CD4-positive, CD25-positive, alpha-beta regulatory T cell (primary cell): Measurements from ENCODE around the gene GJB2. TPM values are rescaled to one million over a fixed set of nuclear protein-coding genes. Genes with fewer than 3 reads are reported as not detected.
"Not testable (repeated sequence)": the region's sequence is repeated elsewhere in the genome, so short reads cannot be mapped to it uniquely, and the experiment has no call there.

Source experiments
- ATAC-seq, 2 donors: fragments of 150-1000 bp; cut with Tn5 transposase; one replicate each; pipeline ENCODE4 v1.10.0; 2021; ENCODE audit warnings: low read depth in 2 of 2, moderate number of reproducible peaks in 2 of 2, moderate library complexity in 1 of 2
- DNase-seq, 3 donors: peaks; one replicate each; pipeline versions ENCODE4 v3.0.0 to v3.0.0-alpha.2; 2012 to 2022; ENCODE audit warnings: mixed read lengths in 1 of 3
- H3K27ac ChIP-seq: one replicate; pipeline ENCODE4 v1.7.0; 2013; ENCODE audit warnings: mild to moderate bottlenecking, low read length; ENCODE audit not compliant: insufficient read depth, poor library complexity, severe bottlenecking
- H3K27me3 ChIP-seq: one replicate; pipeline ENCODE4 v1.7.0; 2013; ENCODE audit warnings: low read length; ENCODE audit not compliant: control insufficient read depth, insufficient read depth
- H3K36me3 ChIP-seq: one replicate; pipeline ENCODE4 v1.7.0; 2013; ENCODE audit warnings: mild to moderate bottlenecking, low read length, moderate library complexity; ENCODE audit not compliant: control insufficient read depth, insufficient read depth
- H3K4me1 ChIP-seq: 2 replicates; pipeline ENCODE4 v1.7.0; 2013; ENCODE audit warnings: mild to moderate bottlenecking, low read length; ENCODE audit not compliant: insufficient read depth, control insufficient read depth, poor library complexity, severe bottlenecking
- H3K4me3 ChIP-seq: one replicate; pipeline ENCODE4 v1.7.0; 2013; ENCODE audit warnings: low read depth, mild to moderate bottlenecking, low read length, moderate library complexity
- H3K9me3 ChIP-seq, 2 experiments: 1 replicate in 1 of 2; 2 replicates in 1 of 2; pipeline ENCODE4 v1.7.0; 2013; ENCODE audit warnings: low read length in 2 of 2, mild to moderate bottlenecking in 1 of 2, moderate library complexity in 1 of 2; ENCODE audit not compliant: control insufficient read depth in 2 of 2
- H3K27ac Mint-ChIP-seq, 3 donors: one replicate each; pipeline ENCODE4 v1.8.0; 2020 to 2022; ENCODE audit warnings: mild to moderate bottlenecking in 3 of 3, mixed read lengths in 3 of 3, moderate library complexity in 2 of 3
- H3K27me3 Mint-ChIP-seq: one replicate; pipeline ENCODE4 v1.8.0; 2022; ENCODE audit warnings: mild to moderate bottlenecking, mixed read lengths
- H3K36me3 Mint-ChIP-seq: one replicate; pipeline ENCODE4 v1.8.0; 2020; ENCODE audit warnings: mixed read lengths
- H3K4me1 Mint-ChIP-seq, 4 donors: one replicate each; pipeline ENCODE4 v1.8.0; 2020 to 2022; ENCODE audit warnings: mixed read lengths in 4 of 4, mild to moderate bottlenecking in 1 of 4
- H3K4me3 Mint-ChIP-seq, 4 donors: one replicate each; pipeline ENCODE4 v1.8.0; 2020 to 2022; ENCODE audit warnings: mild to moderate bottlenecking in 4 of 4, mixed read lengths in 4 of 4, moderate library complexity in 3 of 4
- H3K9me3 Mint-ChIP-seq, 7 donors: one replicate each; pipeline ENCODE4 v1.8.0; 2020 to 2022; ENCODE audit warnings: mixed read lengths in 7 of 7, mild to moderate bottlenecking in 3 of 7, moderate library complexity in 2 of 7
- polyA plus RNA-seq, 4 donors: library from polyadenylated mRNA; unstranded; fragments of 300-500 nt; fragmentation: Illumina TruSeq; gene quantifications; one replicate each; pipeline ENCODE4 v1.2.3, GENCODE V29; 2021
- total RNA-seq: library from RNA; stranded (reverse); gene quantifications from one replicate; pipeline ENCODE4 v1.2.3, GENCODE V29; 2022

GJB2 gene
- total and polyA plus RNA-seq, 5 donors from 2014 or later: not detected

- Mint-ChIP-seq H3K4me3 (peak within 1 kb of the TSS; percentile 71 to 87 (median 86)), H3K4me1 (peaks cover 9 to 24% (median 17%) of the 10 kb centered on the region in 4 donors), H3K36me3 (no peaks in the 10 kb centered on the region), H3K27ac (peak within 1 kb of the TSS in 1 of 3 donors; percentile 9), H3K27me3 (peaks cover 66% of the 10 kb centered on the region), H3K9me3 (peaks cover 0 to 2% (median 0%) of the 10 kb centered on the region in 7 donors)
- Histone ChIP-seq H3K4me1 (peaks cover 31% of the 10 kb centered on the region), H3K4me3 (peak within 1 kb of the TSS; percentile 18), H3K36me3 (no peaks in the 10 kb centered on the region), H3K27me3 (peaks cover 35% of the 10 kb centered on the region), H3K27ac (no peak within 1 kb of the TSS), H3K9me3 (no peaks in the 10 kb centered on the region)
- peak; percentile 31 to 53 (median 33) for DNase-seq
- peak; percentile 29 to 31 for ATAC-seq
Observed at GRCh38 chr13:20160306-20161274, 32.1 kb downstream of the GJB2 start, which contains the start of gene GJA3. TSS of gene GJA3 (minus strand) at chr13:20161052. CDS start at chr13:20143288, 17,764 bp downstream.

GRCh38 chr13:20159646-20160305, 33.0 kb downstream of the GJB2 start:
- Mint-ChIP-seq H3K27me3 (peaks cover 61% of the 10 kb centered on the region), H3K4me3 (peak overlapping the region; percentile 55 to 87 (median 86)), H3K9me3 (peaks cover 0 to 2% (median 0%) of the 10 kb centered on the region in 7 donors), H3K36me3 (no peaks in the 10 kb centered on the region), H3K4me1 (peaks cover 9 to 24% (median 17%) of the 10 kb centered on the region in 4 donors), H3K27ac (peak overlapping the region in 1 of 3 donors; percentile 9)
- no peak overlapping the region for H3K27ac ChIP-seq
- DNase-seq (peak in 2 of 3 donors; percentile 12 to 31), ATAC-seq (no peak)
- no peaks in the 10 kb centered on the region for H3K36me3 ChIP-seq
- H3K4me3 ChIP-seq: peak overlapping the region; percentile 18
- peaks cover 31% of the 10 kb centered on the region for H3K4me1 ChIP-seq
- no peaks in the 10 kb centered on the region for H3K9me3 ChIP-seq
- peaks cover 35% of the 10 kb centered on the region for H3K27me3 ChIP-seq

GRCh38 chr13:20157151-20157796, 35.5 kb downstream of the GJB2 start:
- H3K36me3 ChIP-seq: no peaks in the 10 kb centered on the region
- Mint-ChIP-seq H3K4me1 (peaks cover 4 to 19% (median 9%) of the 10 kb centered on the region in 4 donors), H3K9me3 (peaks cover 0 to 2% (median 0%) of the 10 kb centered on the region in 7 donors), H3K27ac (no peak overlapping the region), H3K4me3 (no peak overlapping the region), H3K27me3 (peaks cover 69% of the 10 kb centered on the region), H3K36me3 (no peaks in the 10 kb centered on the region)
- H3K9me3 ChIP-seq: no peaks in the 10 kb centered on the region
- H3K4me1 ChIP-seq: peaks cover 26% of the 10 kb centered on the region
- no peak for ATAC-seq
- no peak overlapping the region for H3K27ac ChIP-seq
- peaks cover 30% of the 10 kb centered on the region for H3K27me3 ChIP-seq
- H3K4me3 ChIP-seq: no peak overlapping the region
- no peak for DNase-seq

- no peaks in the 10 kb centered on the region for H3K9me3 Mint-ChIP-seq
- Histone ChIP-seq H3K27ac (no peak overlapping the region), H3K4me1 (peaks cover 20% of the 10 kb centered on the region), H3K9me3 (no peaks in the 10 kb centered on the region), H3K4me3 (no peak overlapping the region), H3K27me3 (peaks cover 26% of the 10 kb centered on the region), H3K36me3 (no peaks in the 10 kb centered on the region)
- no peak overlapping the region for H3K4me3 Mint-ChIP-seq
- DNase-seq (no peak), ATAC-seq (no peak)
- H3K27me3 Mint-ChIP-seq: peaks cover 69% of the 10 kb centered on the region
- peaks cover 4 to 14% (median 9%) of the 10 kb centered on the region in 4 donors for H3K4me1 Mint-ChIP-seq
- H3K36me3 Mint-ChIP-seq: no peaks in the 10 kb centered on the region
- no peak overlapping the region for H3K27ac Mint-ChIP-seq
Observed at GRCh38 chr13:20156702-20157101, 36.0 kb downstream of the GJB2 start.

GRCh38 chr13:20153290-20153689, 39.4 kb downstream of the GJB2 start:
- H3K27ac Mint-ChIP-seq, DNase-seq, H3K9me3 Mint-ChIP-seq, H3K4me1 Mint-ChIP-seq, H3K36me3 Mint-ChIP-seq, H3K4me1 ChIP-seq, H3K27ac ChIP-seq, ATAC-seq, H3K4me3 ChIP-seq, H3K9me3 ChIP-seq, H3K4me3 Mint-ChIP-seq, H3K36me3 ChIP-seq: not testable (repeated sequence)
- H3K27me3 Mint-ChIP-seq: peaks cover 58% of the 10 kb centered on the region
- H3K27me3 ChIP-seq: peaks cover 15% of the 10 kb centered on the region

- H3K36me3 Mint-ChIP-seq: no peaks in the 10 kb centered on the region
- H3K27me3 ChIP-seq: peaks cover 13% of the 10 kb centered on the region
- no peaks in the 10 kb centered on the region for H3K4me1 ChIP-seq
- no peaks in the 10 kb centered on the region for H3K9me3 ChIP-seq
- no peaks in the 10 kb centered on the region for H3K36me3 ChIP-seq
- peaks cover 0 to 1% (median 0%) of the 10 kb centered on the region in 7 donors for H3K9me3 Mint-ChIP-seq
- H3K4me3 Mint-ChIP-seq: peak overlapping the region in 1 of 4 donors; percentile 64
- peak overlapping the region in 1 of 3 donors; percentile 18 for H3K27ac Mint-ChIP-seq
- DNase-seq: no peak
- H3K4me1 Mint-ChIP-seq: no peaks in the 10 kb centered on the region
- H3K27me3 Mint-ChIP-seq: peaks cover 55% of the 10 kb centered on the region
- no peak for ATAC-seq
- no peak overlapping the region for H3K4me3 ChIP-seq
- no peak overlapping the region for H3K27ac ChIP-seq
Observed at GRCh38 chr13:20151612-20152011, 41.1 kb downstream of the GJB2 start.

- no peak for ATAC-seq
Observed at GRCh38 chr13:20151016-20151415, 41.7 kb downstream of the GJB2 start.

More at GRCh38 chr13:20151016-20151415, 41.7 kb downstream of the GJB2 start:
- Mint-ChIP-seq H3K36me3 (no peaks in the 10 kb centered on the region), H3K27me3 (peaks cover 57% of the 10 kb centered on the region), H3K4me1 (no peaks in the 10 kb centered on the region), H3K9me3 (peaks cover 0 to 1% (median 0%) of the 10 kb centered on the region in 7 donors), H3K27ac (no peak overlapping the region), H3K4me3 (no peak overlapping the region)
- peaks cover 11% of the 10 kb centered on the region for H3K27me3 ChIP-seq
- H3K4me1 ChIP-seq: no peaks in the 10 kb centered on the region
- no peak overlapping the region for H3K4me3 ChIP-seq
- no peaks in the 10 kb centered on the region for H3K9me3 ChIP-seq
- H3K36me3 ChIP-seq: no peaks in the 10 kb centered on the region
- DNase-seq: no peak
- no peak overlapping the region for H3K27ac ChIP-seq
